ENCODE measurements around the gene SNX15.

- TF ChIP-seq SUZ12 (IDR thresholded peaks at IDR 0.05), result no peak
- TF ChIP-seq TARDBP (IDR thresholded peaks at IDR 0.05), result no peak
- TF ChIP-seq HDGF (IDR thresholded peaks at IDR 0.05; ENCODE audit: borderline replicate concordance), result no peak
- no peak for TF ChIP-seq SP1 (IDR thresholded peaks at IDR 0.05)
- no peak for TF ChIP-seq FOXA1 (IDR thresholded peaks at IDR 0.05)
- TF ChIP-seq ELF4 (IDR thresholded peaks at IDR 0.05), result no peak
- TF ChIP-seq FOXK2 (IDR thresholded peaks at IDR 0.05), result no peak
- TF ChIP-seq ARNT (IDR thresholded peaks at IDR 0.05), result no peak
These were observed 29.8 kb downstream of the SNX15 start for GRCh38 chr11:65056999-65057398.

Measured in HEK293T (cell line).